T-helper 2 cell treated with Interferon-gamma antibody and Interleukin-4, amounts not matched to agents 5 μg/mL and 100 μg/mL, for 36 hours (primary cell): ENCODE measurements around the gene COA3.
A peak's percentile ranks its signal among the peaks of the same experiment; 100 is the strongest.
"Not testable (repeated sequence)": the region's sequence is repeated elsewhere in the genome, so short reads cannot be mapped to it uniquely, and the experiment has no call there.

Experiments
- DNase-seq: peaks from one replicate; pipeline ENCODE4 v3.0.0; 2021; ENCODE audit warnings: low spot score
- H3K27ac Mint-ChIP-seq: one replicate; pipeline ENCODE4 v1.8.0; 2021; ENCODE audit warnings: mild to moderate bottlenecking, mixed read lengths
- H3K27me3 Mint-ChIP-seq: one replicate; pipeline ENCODE4 v1.8.0; 2021; ENCODE audit warnings: low read depth, mixed read lengths
- H3K36me3 Mint-ChIP-seq: one replicate; pipeline ENCODE4 v1.8.0; 2021; ENCODE audit warnings: low read depth, mixed read lengths
- H3K4me1 Mint-ChIP-seq: one replicate; pipeline ENCODE4 v1.8.0; 2021; ENCODE audit warnings: low read depth, mixed read lengths
- H3K4me3 Mint-ChIP-seq: one replicate; pipeline ENCODE4 v1.8.0; 2022; ENCODE audit warnings: mild to moderate bottlenecking, moderate library complexity, mixed read lengths
- H3K9me3 Mint-ChIP-seq: one replicate; pipeline ENCODE4 v1.8.0; 2021; ENCODE audit warnings: mixed read lengths

COA3 gene

GRCh38 chr17:42781639-42782165 lies 16.8 kb downstream of the COA3 start:
- peaks cover 20% of the 10 kb centered on the region for H3K36me3 Mint-ChIP-seq
- no peak for DNase-seq
- no peaks in the 10 kb centered on the region for H3K9me3 Mint-ChIP-seq
- no peak overlapping the region for H3K27ac Mint-ChIP-seq
- H3K4me3 Mint-ChIP-seq = no peak overlapping the region
- H3K27me3 Mint-ChIP-seq = peaks cover 58% of the 10 kb centered on the region
- peaks cover 3% of the 10 kb centered on the region for H3K4me1 Mint-ChIP-seq

DNA sequence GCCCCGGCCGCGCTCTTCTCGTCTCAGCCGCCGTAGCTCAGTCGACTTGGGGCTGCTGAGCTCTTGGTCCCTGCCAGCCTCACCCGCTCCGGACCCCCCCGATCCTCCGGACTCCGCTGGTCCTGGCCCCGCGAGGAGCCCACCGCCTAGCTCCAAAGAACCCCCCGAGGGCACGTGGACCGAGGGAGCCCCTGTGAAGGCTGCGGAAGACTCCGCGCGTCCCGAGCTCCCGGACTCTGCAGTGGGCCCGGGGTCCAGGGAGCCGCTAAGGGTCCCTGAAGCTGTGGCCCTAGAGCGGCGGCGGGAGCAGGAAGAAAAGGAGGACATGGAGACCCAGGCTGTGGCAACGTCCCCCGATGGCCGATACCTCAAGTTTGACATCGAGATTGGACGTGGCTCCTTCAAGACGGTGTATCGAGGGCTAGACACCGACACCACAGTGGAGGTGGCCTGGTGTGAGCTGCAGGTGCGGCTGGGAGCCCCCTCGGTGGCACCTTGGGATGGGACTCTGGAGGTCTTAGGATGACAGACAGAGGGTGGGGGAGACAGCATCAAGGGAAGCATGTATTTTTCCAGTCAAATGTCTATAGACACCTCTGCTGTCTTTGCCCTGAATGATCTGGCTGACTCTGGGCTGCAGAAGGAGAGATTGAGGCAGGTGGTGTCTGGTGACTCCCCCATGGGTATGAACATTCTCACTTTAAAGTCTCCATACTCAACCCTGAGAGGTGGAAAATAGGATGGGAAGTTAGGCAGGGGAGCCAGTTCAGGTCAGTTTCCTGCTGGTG lies 17.5 kb downstream of the COA3 start:
- peaks cover 3% of the 10 kb centered on the region for H3K4me1 Mint-ChIP-seq
- no peak overlapping the region for H3K4me3 Mint-ChIP-seq
- H3K27me3 Mint-ChIP-seq = peaks cover 53% of the 10 kb centered on the region
- no peak for DNase-seq
- no peak overlapping the region for H3K27ac Mint-ChIP-seq
- peaks cover 20% of the 10 kb centered on the region for H3K36me3 Mint-ChIP-seq
- no peaks in the 10 kb centered on the region for H3K9me3 Mint-ChIP-seq

GRCh38 chr17:42779936-42780850 lies 18.3 kb downstream of the COA3 start, which contains the start of gene WNK4:
WNK4 (plus strand) TSS chr17:42780610; CDS start chr17:42780699, 89 bp downstream.
- H3K4me3 Mint-ChIP-seq = no peak within 1 kb of the TSS
- H3K4me1 Mint-ChIP-seq = no peaks in the 10 kb centered on the region
- no peak for DNase-seq
- peaks cover 25% of the 10 kb centered on the region for H3K36me3 Mint-ChIP-seq
- H3K27ac Mint-ChIP-seq = no peak within 1 kb of the TSS
- H3K27me3 Mint-ChIP-seq = peaks cover 46% of the 10 kb centered on the region
- no peaks in the 10 kb centered on the region for H3K9me3 Mint-ChIP-seq

- no peak for DNase-seq
- Mint-ChIP-seq H3K36me3 (peaks cover 28% of the 10 kb centered on the region), H3K4me3 (no peak overlapping the region), H3K4me1 (peaks cover 4% of the 10 kb centered on the region), H3K27me3 (peaks cover 39% of the 10 kb centered on the region), H3K9me3 (no peaks in the 10 kb centered on the region), H3K27ac (no peak overlapping the region)
Observed at GRCh38 chr17:42779304-42779935, 19.1 kb downstream of the COA3 start.

GRCh38 chr17:42778570-42778969 lies 19.9 kb downstream of the COA3 start:
- Mint-ChIP-seq H3K9me3 (no peaks in the 10 kb centered on the region), H3K4me1 (peaks cover 9% of the 10 kb centered on the region), H3K27ac (no peak overlapping the region), H3K4me3 (no peak overlapping the region), H3K27me3 (peaks cover 32% of the 10 kb centered on the region), H3K36me3 (peaks cover 28% of the 10 kb centered on the region)
- no peak for DNase-seq

GRCh38 chr17:42775534-42776098 lies 22.9 kb downstream of the COA3 start:
- H3K4me1 Mint-ChIP-seq = peaks cover 18% of the 10 kb centered on the region
- H3K27me3 Mint-ChIP-seq = peaks cover 8% of the 10 kb centered on the region
- no peaks in the 10 kb centered on the region for H3K9me3 Mint-ChIP-seq
- DNase-seq = no peak
- peaks cover 29% of the 10 kb centered on the region for H3K36me3 Mint-ChIP-seq
- no peak overlapping the region for H3K27ac Mint-ChIP-seq
- no peak overlapping the region for H3K4me3 Mint-ChIP-seq

DNA sequence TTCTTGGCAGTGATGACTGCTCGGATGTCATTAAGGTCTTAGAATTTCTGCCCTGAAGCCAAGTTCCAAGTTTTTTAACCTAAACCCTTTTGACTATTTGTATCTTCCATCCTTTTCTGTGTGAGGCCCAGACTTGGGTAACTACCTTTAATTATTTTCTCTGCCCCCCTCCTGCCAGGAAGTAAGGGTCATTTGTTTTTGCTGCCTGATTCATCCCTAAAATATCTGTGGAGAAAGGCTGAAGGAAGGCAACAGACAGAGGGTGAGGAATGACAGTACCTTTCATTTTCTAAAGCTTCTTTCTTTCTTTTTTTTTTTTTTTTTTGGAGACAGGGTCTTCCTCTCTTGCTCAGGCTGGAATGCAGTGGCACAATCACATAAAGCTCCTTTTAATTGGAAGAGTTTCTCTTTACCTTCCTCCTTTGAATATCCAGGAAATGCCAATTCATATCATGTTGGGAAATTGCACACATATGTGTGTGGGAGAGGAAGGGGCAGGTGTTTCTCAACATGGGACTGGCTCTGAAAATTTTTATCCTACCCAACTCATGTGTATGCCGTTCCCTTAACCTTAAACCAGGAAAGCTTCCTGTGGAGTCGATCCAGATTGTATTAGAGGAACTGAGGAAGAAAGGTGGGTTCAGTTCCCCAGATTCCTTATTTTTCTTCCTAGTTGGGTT lies 24.3 kb downstream of the COA3 start:
- Mint-ChIP-seq H3K27ac (peak overlapping the region; percentile 98), H3K4me1 (peaks cover 18% of the 10 kb centered on the region), H3K27me3 (peaks cover under 1% of the 10 kb centered on the region), H3K9me3 (no peaks in the 10 kb centered on the region), H3K4me3 (peak overlapping the region; percentile 99), H3K36me3 (peaks cover 22% of the 10 kb centered on the region)
- DNase-seq = no peak

- Mint-ChIP-seq H3K36me3 (peaks cover 17% of the 10 kb centered on the region), H3K4me3 (peak within 1 kb of the TSS; percentile 99), H3K27ac (peak within 1 kb of the TSS; percentile 98), H3K9me3 (no peaks in the 10 kb centered on the region), H3K4me1 (peaks cover 18% of the 10 kb centered on the region), H3K27me3 (no peaks in the 10 kb centered on the region)
- peak; percentile 71 for DNase-seq
Observed at GRCh38 chr17:42773290-42774035, 25.0 kb downstream of the COA3 start, which contains the start of gene VPS25. VPS25 (plus strand) TSS chr17:42773449; CDS start chr17:42773476, 27 bp downstream.

- peaks cover 15% of the 10 kb centered on the region for H3K36me3 Mint-ChIP-seq
- no peak for DNase-seq
- H3K9me3 Mint-ChIP-seq = no peaks in the 10 kb centered on the region
- H3K4me1 Mint-ChIP-seq = peaks cover 18% of the 10 kb centered on the region
- H3K4me3 Mint-ChIP-seq = peak overlapping the region; percentile 99
- peak overlapping the region; percentile 98 for H3K27ac Mint-ChIP-seq
- no peaks in the 10 kb centered on the region for H3K27me3 Mint-ChIP-seq
Observed at GRCh38 chr17:42772945-42773289, 25.6 kb downstream of the COA3 start.

DNA sequence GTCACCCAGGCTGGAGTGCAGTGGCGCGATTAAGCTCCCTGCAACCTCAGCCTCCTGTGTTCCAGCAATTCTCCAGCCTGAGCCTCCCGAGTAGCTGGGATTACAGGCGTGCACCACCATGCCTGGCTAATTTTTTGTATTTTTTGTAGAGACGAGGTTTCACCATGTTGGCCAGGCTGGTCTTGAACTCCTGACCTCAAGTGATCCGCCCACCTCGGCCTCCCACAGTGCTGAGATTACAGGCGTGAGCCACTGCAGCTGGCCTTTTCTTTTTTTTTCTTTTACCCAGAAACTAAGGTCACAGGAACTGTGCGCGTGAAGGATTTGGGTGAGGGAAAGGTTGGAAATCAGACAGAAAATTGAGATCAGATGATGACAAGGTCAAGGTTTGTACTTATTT lies 28.5 kb downstream of the COA3 start:
- Mint-ChIP-seq H3K4me1 (peaks cover 17% of the 10 kb centered on the region), H3K27me3 (peaks cover 11% of the 10 kb centered on the region)
- H3K9me3 Mint-ChIP-seq, H3K36me3 Mint-ChIP-seq, H3K4me3 Mint-ChIP-seq, H3K27ac Mint-ChIP-seq, DNase-seq: not testable (repeated sequence)

GRCh38 chr17:42768006-42768405 lies 30.5 kb downstream of the COA3 start:
- H3K4me1 Mint-ChIP-seq = not testable (repeated sequence)

DNA sequence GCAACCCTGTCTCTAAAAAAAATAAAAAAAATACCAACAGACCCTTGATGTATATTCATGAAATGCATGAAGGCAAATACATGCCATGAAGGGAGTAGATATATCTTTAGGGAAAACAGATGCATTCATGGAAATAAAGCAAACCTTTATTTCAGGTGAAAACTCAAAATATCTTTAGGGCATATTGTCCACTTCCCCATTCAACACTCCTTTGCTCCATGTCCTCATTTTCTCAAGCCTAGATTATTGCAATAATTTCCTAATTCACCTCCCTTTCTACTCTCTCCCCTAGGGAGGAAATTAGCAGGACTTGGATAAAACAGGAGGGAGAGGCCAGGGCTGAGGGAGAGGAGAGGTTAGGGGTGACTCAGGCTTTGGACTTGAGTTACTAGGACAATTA lies 31.0 kb downstream of the COA3 start:
- Mint-ChIP-seq H3K27me3 (peaks cover 24% of the 10 kb centered on the region), H3K27ac (no peak overlapping the region), H3K4me3 (no peak overlapping the region), H3K4me1 (peaks cover 5% of the 10 kb centered on the region), H3K36me3 (peaks cover 3% of the 10 kb centered on the region), H3K9me3 (no peaks in the 10 kb centered on the region)
- no peak for DNase-seq

More at GRCh38 chr17:42768006-42768405, 30.5 kb downstream of the COA3 start:
- H3K9me3 Mint-ChIP-seq, H3K36me3 Mint-ChIP-seq, H3K27ac Mint-ChIP-seq, H3K4me3 Mint-ChIP-seq, DNase-seq: not testable (repeated sequence)
- peaks cover 19% of the 10 kb centered on the region for H3K27me3 Mint-ChIP-seq
